Stimulated activated CD4-positive, alpha-beta T cell treated with anti-CD3 and anti-CD28 coated beads, Interleukin-4, amount 100 ng/mL, for 4 hours (primary cell): ENCODE results near the gene C20orf204.

ENCODE experiments used
- DNase-seq, 2 experiments: peaks; one replicate each; pipeline ENCODE4 v3.0.0-alpha.2; 2020

Gene C20orf204

DNA sequence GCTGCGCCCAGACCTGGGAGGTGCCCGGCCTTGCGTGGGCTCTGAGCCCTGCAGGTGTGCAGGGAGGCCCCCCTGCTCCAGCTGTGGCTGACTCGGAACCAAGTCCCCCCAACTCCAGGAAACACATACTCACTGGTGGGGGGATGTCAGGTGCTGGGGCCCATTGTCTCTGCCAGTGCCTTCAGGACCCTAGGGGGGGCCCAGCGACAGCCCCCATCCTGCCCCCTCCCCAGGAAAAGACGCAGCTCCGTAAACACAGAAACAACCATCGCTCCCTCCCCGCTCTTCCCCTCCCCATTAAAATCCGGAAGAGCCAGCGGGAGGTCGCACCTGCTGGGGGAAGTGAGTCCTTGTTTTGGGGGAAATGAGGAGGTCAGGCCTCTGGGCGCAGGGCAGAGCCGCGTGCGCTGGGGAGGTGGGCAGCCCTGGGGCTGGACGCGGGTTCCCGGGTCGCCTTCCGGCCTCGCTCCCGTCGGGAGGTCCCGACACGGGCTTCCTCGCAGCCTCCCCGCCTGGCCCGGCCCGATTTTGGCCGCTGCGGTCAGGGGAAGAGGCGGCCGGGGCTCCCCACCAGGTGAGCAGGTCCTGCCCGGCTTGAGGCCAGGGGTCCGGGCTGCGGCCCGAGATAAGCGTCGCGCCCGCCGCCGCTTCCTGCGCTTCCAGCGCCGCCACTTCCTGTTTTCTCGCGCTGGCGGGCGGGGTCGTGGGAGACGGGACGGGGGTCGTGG, 6.2 kb downstream of the C20orf204 start:
- no peak for DNase-seq

DNA sequence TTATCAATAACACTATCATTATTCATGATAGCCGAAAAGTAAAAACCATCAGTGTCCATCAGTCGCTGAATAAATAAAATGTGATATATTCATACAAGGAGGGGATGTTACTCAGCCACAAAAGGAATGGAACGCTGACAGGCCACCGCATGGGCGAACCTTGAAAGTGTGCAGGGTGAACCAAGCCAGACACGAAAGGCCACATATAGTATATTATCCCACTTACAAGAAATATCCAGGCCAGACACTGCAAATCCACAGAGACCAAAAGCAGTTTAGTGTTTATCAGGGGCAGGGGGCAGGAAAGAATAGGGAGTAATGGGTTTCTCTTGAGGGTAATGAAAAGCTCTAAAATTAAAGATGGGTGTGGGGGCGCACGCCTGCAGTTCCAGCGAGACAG, 7.8 kb downstream of the C20orf204 start:
- DNase-seq, result no peak

DNA sequence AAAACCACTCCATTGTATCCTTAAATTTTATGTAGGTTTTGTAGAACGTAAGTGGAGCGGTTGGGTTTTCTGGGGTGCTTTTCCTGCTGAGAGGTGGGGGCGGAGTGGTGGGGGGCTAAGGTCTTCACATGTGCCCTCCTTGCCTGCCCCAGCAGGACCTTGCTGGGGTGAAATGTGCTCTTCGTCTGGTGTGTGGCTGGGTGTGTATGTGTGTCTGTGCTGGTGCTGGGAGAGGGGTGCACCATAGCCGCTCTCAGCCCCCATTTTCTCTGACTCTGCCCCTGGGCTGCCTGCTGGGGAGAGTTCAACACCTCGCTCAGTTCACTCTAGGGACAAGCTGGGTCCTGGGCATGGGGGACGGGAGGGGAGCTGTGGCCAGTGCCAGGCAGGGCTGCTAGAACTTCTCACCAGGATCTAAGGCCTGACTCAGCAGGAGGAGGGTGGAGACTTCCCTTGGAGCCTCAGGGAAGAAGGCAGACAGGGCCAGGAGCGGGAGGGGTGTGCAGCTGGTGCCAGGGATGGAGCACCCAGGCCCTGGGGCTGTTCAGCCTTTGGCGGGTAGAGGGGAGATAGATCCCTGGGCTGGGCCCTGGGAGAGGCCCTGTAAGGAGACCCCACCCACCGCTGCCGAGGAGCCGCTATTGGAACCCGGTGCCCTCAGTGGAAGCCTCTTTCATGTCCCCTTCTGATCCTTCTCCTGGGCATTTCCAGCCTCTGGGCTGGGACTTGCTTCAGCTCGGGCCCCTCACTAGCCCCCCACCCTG, 8.7 kb downstream of the C20orf204 start:
- no peak for DNase-seq

DNA sequence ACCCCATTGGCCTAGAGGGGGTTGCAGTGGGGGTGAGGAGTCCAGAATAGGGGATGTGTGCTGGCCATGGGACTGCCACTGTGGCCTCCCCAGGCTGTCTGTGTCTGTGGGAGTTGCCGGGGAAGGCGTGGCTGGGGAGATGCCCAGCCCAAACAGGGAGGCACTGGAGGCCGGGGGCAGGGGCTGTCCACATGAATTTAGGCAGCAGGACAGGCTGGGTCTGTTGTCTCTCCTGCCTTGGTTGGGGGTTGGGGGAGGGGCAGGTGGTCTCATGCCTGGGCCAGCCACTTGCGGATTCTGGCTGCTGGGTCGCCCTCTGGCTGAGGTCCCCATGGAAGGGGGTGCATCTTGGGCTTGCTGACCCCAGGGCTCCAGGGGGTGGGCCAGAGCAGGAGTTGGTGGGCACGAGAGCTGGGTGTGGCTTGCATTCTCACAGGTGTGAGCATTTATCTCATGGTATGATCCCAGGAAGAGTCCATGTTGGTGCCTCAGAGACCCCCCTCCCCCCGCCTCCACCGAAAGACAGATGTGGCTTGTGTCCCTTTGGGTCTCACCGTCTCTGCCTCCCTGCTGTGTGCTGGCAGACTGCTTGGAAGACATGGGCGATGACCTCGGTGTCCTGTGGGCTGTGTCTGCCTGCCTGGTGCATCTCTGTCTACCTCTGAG, 9.5 kb downstream of the C20orf204 start:
- no peak for DNase-seq

DNA sequence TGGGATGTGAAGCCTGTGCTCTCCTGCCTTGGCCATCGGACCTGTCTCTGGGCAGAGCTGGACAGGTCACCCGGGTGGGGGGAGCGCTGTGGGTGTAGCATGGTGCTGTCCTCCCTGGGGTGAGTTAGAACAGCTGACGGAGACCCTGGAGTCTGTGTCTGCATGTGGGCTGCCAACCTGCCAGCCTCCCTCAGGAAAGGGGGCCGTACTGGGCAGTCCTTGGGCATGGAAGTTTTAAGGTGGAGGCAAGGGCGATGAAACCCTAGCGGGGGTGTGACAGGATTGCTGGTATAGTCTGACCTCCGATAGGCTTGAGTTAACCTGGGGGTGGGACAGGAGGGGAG, 11.0 kb downstream of the C20orf204 start:
- no peak for DNase-seq

DNA sequence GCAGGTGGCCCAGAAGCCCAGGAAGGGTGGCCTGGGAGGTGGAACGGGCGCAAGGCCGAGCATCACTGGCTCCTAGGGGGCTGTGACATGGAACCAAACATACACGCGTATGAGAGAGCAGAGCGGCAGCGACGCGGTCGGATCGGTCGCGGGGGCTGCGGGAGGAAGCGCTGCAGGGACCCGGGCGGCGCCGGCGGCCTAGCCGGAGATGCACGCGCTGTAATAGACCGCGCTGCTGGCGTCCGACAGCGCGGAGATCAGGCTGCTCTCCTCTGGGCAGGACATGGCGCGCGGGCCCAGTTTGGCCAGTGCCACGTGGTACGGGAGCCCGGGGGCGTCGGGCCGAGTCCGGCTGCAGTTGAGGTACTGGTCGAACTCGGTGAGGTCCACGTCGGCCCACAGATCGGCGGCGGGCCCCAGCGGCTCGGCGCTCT, 12.0 kb downstream of the C20orf204 start:
- no peak for DNase-seq

DNA sequence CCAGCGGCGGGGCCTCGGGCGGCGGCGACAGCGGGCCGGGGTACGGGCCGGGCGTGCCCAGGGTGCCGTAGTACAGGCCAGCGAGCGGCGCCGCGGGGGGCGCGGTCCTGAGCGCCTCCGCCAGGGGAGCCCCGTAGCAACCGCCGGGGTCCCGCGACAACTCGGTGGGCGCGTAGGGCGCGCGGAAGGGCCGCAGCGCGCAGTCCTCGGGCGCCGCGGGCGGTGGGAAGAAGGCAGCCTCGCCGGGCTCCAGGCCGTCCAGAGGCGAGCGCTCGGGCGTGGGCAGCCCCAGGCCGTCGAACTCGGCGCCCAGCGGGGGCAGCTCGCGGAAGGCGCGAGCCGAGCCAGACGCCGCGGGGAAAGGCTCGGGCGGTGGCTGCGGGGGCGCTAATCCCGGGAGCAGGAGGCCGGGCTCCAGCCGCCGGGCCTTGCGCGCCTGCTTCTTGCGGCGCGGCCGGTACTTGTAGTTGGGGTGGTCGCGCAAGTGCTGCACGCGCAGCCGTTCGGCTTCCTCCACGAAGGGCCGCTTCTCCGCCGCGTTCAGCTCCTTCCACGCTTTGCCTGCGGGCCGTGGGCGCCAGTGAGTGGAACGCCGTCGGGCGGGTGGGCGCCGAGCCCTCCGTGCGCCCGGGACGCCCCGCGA, 12.5 kb downstream of the C20orf204 start:
- DNase-seq, result no peak

DNA sequence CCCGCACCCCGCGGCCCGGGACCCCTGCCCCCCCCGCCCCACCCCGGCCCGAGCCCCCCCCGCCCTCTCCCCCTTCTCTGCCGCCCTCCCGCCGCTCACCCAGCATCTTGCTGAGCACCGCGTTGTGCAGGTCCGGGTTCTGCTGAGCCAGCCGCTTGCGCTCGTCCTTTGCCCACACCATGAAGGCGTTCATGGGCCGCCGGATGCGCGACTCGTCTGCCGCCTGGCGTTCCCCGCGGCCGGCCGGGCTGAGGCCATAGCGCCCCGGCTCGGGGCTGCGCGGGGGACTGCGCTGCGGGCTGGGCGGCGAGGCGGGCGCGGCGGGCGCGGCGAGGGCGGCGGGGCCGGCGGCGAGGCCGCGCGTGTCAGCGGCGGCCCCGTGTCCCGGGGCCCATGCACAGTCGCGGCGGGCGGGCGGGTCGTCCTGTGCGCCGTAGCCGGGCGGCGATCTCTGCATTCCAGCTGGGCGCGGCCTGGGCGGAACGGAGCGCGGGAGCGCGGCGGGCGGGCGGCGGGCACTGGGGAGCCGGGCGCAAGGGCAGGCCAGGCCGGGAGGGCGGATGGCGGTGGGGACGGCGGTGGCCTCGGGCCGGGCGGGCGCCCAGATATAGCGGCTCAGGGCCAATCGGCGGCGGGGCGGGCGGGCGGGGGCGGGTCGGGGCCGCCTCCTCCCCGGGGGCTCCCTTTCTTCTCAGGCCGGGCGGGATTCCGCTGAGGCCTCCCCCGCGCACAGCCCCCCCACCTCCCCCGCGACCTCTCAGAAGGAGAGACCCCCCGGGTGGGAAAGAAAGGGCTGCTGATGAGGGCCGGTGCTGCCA, 13.3 kb downstream of the C20orf204 start, which contains the start of gene SOX18:
SOX18 (minus strand) TSS at position 580 of the 818 bp plus-strand sequence; CDS start at position 457, 123 bp downstream.
- DNase-seq, result peak in 1 of 2 experiments; percentile 31

DNA sequence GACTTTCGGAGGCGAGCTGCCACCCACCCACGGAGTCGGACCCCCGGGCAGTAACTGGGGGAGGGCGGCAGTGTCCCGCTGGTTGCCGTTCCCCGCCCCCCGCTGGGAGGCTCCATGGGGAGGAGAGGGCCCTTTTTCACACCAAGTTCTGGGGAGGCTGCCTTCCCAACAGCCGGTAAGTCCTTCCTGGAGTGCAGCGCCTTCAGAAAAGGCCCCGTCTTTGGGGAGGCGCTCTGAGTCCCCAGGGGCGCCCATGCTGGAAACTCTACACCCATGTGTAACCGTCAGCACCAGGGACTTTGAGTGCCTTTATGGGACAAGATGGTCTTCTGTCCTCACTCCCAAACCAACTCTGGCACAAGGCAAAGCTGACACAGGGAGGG, 13.9 kb downstream of the C20orf204 start:
- DNase-seq, result no peak

DNA sequence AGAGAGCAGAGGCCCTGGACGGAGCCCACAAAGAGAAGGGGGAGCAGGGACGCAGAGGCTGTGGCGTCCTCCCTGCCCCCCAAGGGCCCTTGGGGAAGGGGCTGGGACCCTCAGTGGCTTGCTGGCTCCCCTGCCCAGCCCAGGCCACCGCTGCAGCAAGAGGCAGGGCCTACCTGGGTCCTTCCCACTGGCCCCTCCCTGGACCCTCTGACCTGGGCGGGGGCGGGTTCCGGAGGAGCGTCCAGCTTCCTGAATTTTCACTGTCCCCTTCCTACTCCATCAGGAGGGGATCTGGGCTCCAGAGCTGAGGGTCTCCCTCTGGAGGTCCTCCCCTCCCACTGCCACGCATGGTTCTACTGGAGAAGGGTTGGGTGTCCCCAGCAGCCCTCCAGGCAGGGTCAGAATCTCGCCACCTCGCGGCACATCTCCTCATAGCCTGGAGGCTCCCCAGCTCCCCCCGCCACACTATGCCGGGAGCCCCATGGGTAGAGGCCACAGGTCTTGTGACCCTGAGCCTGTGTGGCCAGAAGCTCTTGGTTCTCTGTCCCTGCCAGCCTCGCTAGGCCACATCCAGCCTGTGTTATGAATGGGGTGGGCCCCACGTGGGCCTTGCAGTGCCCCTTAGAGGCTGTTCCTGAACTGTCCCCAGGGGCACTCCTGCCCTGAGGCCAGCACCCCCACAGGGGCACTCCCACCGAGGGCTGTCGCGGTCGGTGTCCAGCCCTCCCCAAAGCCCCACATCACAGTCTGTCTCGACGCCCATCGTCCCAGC, 14.5 kb downstream of the C20orf204 start:
- no peak for DNase-seq

DNA sequence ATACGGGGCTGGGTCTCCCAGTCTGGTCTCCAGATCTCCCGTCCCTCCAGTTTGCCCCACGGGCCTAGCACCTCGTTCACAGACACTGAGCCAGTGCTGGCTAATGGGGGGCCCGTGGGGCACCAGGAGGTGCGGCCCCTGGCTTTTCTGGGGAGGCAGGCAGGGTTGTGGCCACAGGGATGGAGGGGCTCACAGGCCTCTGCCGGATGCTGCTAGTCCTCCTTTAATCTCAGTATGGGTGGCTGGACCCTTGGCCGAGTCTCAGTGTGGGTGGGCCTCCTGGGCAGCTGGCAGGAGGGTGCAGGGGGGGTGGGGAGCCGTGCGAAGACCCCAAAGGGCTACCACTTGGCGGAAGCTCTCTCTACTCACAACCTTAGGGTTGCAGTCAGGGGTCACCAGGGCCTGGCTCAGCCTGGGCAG, 15.1 kb downstream of the C20orf204 start:
- no peak for DNase-seq

DNA sequence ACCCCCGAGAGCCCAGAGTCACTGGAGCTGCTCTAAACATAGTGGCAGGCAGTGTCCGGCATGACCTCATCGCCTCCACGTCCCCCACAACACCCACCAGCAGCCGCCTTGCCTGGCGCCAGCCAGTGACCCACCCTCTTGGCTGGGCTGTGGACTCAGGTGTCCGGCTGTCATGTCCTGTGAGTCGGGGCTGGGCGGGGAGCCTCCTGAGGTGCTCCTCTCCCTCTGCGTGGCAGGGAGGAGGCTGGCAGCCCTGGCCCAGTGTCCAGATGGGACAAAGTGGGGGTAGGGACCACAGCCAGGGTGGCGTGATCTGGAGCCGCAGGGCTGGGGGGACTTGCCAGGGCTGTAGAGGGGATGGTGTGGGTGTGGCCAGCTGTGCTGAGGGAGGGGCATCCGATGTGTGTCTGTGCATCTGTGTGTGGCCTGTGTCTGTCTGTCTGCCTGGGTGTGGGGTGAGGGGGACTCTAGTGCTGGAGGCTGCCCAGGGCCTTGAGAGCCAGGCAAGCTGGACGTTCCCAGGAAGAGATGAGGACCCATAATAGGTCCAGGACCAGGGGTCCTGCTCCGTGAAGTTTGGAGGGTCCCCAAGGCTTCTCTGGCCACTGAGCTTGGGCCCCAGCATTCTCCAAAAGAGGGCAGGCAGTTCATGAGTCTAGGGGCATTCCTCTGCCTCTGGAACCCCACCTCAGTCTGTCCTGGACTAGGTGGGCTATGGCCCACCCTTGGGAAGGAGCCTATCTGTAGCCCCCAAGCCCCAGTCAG, 15.8 kb downstream of the C20orf204 start:
- DNase-seq, result no peak

DNA sequence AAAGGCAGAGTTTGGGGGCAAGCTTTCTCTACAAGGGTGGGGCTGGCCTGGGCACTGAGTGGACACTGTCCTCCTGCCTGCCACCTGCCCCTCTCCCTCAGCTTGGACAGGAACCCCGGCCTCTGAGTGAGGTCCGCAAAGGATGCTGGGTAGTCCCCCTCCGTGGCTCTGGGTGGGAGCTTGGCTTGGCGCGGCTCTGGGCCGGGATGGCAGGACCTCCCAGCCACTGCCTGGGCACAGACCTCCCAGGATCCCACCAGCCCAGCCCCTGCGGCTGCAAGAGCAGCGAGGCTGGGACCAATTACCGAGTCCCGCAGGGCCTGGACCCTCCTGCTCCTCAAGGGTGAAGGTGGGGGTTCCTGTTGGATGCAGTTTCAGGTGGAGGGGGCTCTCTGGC, 16.3 kb downstream of the C20orf204 start:
- DNase-seq, result no peak

DNA sequence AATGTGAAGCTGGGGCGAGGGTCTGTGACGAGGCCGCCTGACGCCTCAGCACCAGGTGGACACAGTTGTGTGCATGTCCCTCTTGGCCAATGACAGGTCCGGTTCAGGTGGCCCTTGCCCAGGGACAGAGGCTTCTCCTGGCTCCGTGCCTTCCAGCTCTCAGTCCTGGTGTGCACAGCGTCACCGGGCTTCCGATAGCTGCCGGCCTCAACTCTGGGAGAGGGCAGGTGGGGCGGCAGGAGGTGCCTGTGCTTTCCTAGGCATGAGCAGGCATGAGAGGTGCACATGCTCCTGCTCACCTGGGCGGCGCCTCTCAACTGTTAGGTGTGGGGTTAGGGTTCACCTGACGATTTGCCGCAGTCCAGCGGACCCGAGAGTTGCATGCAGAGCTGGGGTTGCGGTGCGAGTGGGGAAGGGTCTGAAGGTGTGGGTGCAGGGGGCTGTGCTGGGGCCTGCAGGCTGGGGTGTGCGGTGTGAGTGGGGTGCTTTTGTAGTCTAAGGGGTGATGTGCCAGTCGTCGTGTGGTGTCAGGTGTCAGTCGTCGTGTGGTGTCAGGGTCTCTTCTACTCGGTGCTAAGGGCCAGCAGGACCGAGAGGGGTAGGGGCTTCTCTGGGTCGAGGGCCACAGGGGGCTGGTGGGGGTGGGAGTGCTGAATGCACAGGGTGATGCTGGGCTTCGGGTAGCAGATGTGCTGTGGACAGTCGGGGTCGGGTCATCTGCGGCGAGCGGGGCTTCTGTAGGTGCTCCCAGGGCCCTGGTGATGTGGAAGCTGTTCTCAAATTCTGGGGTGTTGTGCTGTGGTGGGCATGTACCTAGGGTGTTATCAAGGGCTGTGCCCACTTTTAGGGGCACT, 17.2 kb downstream of the C20orf204 start:
- no peak for DNase-seq

DNA sequence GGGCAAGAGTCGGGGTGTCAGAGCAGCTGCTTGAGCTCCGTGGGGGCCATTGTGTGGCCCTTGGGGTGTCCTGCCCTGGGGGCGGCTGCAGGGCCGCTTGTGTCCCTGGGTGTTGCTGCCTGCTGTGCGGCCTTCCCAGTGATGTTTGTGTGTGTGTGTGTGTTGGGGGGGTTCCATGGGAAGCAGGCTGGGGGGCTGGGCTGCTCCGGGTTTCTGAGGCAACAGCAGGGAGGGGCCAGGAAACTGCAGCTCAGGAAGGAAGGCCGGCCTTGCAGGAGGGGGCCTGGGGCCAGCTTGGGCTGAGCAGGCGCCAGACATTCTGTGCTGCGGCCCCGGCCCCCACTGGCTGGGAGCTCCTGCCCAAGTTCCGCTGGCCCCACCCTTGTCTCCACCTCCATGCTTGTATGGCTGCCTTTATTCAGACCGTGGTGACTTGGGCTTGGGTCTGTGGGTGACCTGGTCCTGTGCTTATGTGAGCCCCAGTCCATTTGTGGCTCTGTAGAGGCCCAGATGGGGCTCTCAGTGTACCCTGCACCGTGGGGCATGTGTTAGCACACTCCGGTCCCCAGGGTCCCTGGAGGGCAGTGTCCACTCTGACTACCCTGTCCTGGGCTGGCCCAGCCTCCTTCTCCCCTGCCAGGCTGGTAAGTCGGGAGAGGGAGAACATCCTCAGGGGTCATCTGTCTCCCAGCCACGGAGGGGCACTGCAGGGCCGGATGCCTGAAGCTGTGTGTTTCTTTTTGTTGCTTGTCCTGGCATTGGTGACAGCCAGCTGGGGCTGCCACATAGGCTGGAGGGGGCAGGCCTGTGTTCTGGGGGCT, 18.1 kb downstream of the C20orf204 start:
- no peak for DNase-seq

DNA sequence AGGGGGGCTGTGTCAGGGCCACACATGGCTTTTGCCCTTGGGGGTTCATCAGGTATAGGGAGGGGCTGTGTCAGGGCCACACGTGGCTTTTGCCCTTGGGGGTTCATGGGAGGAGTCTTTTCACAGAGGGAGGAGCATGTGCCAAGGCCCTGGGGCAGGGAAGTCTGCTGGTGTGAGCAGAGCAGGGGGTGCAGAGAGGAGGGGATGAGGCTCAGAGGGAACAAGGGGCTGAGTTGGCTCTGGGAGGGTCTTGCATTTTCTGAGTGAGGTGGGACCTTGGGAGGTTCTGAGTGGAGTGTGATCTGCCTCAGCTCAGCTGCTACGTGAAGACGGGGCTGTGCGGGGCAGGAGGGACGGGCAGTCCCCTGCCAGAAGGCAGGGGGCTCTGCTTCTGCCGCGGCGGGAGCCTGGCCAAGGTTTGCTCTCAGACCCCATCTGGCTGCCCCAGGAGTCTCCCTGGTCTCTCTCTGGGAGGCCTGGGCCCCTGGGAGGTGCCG, 19.5 kb downstream of the C20orf204 start:
- DNase-seq, result no peak

DNA sequence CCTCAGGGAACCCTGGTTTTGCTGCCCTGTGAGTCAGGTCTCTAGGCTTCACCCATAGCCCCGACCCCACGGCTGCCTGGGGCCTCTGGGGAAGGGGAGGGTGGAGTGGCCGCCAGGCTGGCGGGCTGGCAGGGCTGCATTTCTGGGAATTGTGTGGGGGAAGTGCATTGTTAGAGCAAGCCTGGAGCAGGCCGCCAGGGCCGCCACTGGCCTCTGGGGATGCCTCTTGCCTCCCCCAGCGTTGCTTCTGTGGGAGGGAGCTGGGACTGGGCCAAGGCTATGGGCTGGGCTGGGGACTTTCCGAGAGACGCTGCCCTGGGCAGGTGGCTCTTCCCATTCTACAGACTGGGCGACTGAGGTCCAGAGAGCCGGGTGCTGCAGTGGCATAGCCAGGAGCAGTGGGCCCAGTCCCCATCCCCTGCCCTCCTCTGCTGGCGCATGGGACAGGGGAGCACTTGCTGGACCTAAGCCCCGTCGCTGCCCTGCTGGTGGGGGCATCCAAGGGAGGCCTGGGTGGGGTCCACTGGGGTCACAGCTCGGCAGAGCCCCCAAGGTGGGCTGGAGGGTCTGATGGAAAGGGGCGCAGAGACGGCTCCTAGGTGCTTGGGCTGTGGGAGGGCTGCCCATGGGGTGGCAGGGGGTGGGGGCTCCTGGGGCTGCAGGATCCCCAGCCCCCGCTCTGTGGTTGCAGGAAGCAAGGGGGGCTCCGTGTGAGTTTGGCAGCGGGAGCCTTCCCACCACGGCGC, 20.1 kb downstream of the C20orf204 start:
- no peak for DNase-seq

DNA sequence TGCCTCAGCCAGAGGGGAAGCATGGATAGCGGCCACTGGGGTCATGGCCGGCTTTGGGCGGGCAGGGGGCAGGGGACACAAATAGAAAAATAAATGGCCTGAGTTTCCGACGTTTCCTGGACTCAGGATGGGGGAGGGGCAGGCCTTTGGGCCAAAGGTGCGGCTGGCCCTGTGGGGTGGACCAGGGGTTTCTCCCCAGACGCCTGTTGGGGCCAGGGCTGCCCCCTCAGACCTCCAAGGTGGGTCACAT, 20.6 kb downstream of the C20orf204 start:
- DNase-seq, result no peak
